ENCODE measurements around the gene TOR3A. TPM values are rescaled to one million over a fixed set of nuclear protein-coding genes. Genes with fewer than 3 reads are reported as not detected.
A peak's percentile ranks its signal among the peaks of the same experiment; 100 is the strongest.

TOR3A gene
- total RNA-seq, 4 donors from 2014 or later = 19.2 to 42.9 (median 33.9) TPM

- TF ChIP-seq POLR2A (IDR thresholded peaks at IDR 0.05) (no peak), CTCF (IDR thresholded peaks at IDR 0.05) (no peak)
- Histone ChIP-seq H3K4me1 (peaks cover 0 to 18% (median 5%) of the 10 kb centered on the region in 4 donors), H3K27ac (peak overlapping the region in 1 of 4 donors; percentile 57), H3K36me3 (peaks cover 0 to 75% (median 0%) of the 10 kb centered on the region in 3 donors), H3K27me3 (no peaks in the 10 kb centered on the region), H3K4me3 (no peak overlapping the region), H3K9me3 (no peaks in the 10 kb centered on the region)
- DNase-seq = no peak
Measured at GRCh38 chr1:179089827-179090482, 8.1 kb downstream of the TOR3A start.

DNA sequence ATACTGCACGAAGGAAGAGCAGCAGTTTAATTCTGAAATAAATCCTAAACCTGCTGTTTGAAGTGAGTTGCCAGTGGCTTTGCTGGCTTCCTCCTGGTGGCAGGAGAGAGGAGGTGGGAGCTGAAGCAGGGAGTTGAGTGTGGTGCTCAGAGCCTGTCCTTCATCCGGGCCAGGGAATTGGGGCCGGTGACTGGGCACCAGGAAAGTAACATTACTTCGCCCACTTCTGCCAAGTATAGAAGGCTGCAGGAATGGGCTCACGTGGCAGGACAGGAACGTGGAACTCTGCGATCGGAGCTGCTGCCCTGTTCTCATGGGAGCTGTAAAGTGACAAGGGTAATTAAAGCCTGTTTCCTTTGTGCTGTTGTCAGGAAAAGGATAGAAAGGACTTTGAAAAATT is 8.7 kb downstream of the TOR3A start:
- Histone ChIP-seq H3K4me3 (no peak overlapping the region), H3K9me3 (no peaks in the 10 kb centered on the region), H3K4me1 (peaks cover 0 to 18% (median 5%) of the 10 kb centered on the region in 4 donors), H3K36me3 (peaks cover 0 to 79% (median 0%) of the 10 kb centered on the region in 3 donors), H3K27me3 (no peaks in the 10 kb centered on the region), H3K27ac (no peak overlapping the region)
- TF ChIP-seq CTCF (IDR thresholded peaks at IDR 0.05) (no peak), POLR2A (IDR thresholded peaks at IDR 0.05) (no peak)
- DNase-seq = no peak

DNA sequence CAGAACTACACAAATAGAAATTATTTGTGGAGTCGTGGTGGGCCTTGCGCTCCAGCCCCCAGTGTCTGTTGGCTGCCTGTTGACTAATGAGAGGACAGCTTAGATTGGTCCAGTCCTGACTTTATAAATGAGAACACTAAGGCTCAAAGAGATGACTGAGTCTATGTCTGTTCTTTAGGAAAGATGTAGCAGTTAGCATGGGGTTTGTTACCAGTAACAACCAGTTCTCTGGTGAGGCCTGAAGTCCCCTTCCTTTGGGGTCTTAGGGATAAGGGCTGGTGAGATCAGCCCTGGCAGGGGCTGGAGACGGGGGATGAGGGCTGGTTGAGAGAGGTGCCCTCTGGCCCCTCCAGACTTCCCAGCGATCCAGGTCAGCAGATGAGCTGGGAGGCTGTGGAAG is 9.1 kb downstream of the TOR3A start:
- Histone ChIP-seq H3K9me3 (no peaks in the 10 kb centered on the region), H3K4me1 (peaks cover 0 to 18% (median 5%) of the 10 kb centered on the region in 4 donors), H3K27ac (no peak overlapping the region), H3K4me3 (no peak overlapping the region), H3K27me3 (no peaks in the 10 kb centered on the region), H3K36me3 (peaks cover 0 to 79% (median 0%) of the 10 kb centered on the region in 3 donors)
- TF ChIP-seq POLR2A (IDR thresholded peaks at IDR 0.05) (no peak), CTCF (IDR thresholded peaks at IDR 0.05) (no peak)
- DNase-seq = no peak

GRCh38 chr1:179091691-179092165 is 9.9 kb downstream of the TOR3A start:
- H3K36me3 ChIP-seq = peaks cover 0 to 84% (median 0%) of the 10 kb centered on the region in 3 donors
- DNase-seq = no peak
- TF ChIP-seq POLR2A (IDR thresholded peaks at IDR 0.05) (no peak), CTCF (IDR thresholded peaks at IDR 0.05) (no peak)
- H3K4me3 ChIP-seq = no peak overlapping the region
- H3K9me3 ChIP-seq = no peaks in the 10 kb centered on the region
- H3K27ac ChIP-seq = no peak overlapping the region
- H3K27me3 ChIP-seq = no peaks in the 10 kb centered on the region
- H3K4me1 ChIP-seq = peaks cover 0 to 15% (median 5%) of the 10 kb centered on the region in 4 donors

- Histone ChIP-seq H3K36me3 (peaks cover 0 to 88% (median 0%) of the 10 kb centered on the region in 3 donors), H3K4me3 (no peak overlapping the region), H3K4me1 (peaks cover 0 to 7% (median 3%) of the 10 kb centered on the region in 4 donors), H3K27ac (no peak overlapping the region), H3K27me3 (no peaks in the 10 kb centered on the region), H3K9me3 (no peaks in the 10 kb centered on the region)
- TF ChIP-seq CTCF (IDR thresholded peaks at IDR 0.05) (no peak), POLR2A (IDR thresholded peaks at IDR 0.05) (no peak)
- DNase-seq = no peak
Measured at GRCh38 chr1:179092896-179093461, 11.1 kb downstream of the TOR3A start.
